Lower lobe of right lung (tissue), 2 donors: ENCODE measurements around the gene NOP16. TPM values are rescaled to one million over a fixed set of nuclear protein-coding genes. Genes with fewer than 3 reads are reported as not detected.

Source experiments
- ATAC-seq, 2 donors: fragments of 200-7000 bp; cut with Tn5 transposase; one replicate each; pipeline ENCODE4 v1.9.1; 2020 to 2022; ENCODE audit warnings: mild to moderate bottlenecking in 2 of 2, moderate library complexity in 2 of 2
- DNase-seq: peaks from one replicate; pipeline ENCODE4 v3.0.0-alpha.2; 2020
- H3K27ac ChIP-seq: fragments of 200-600 bp; one replicate; pipeline ENCODE4 v1.8.0; 2022
- H3K27me3 ChIP-seq: fragments of 200-600 bp; one replicate; pipeline ENCODE4 v1.8.0; 2022; ENCODE audit warnings: low read depth
- H3K36me3 ChIP-seq: fragments of 200-600 bp; one replicate; pipeline ENCODE4 v1.8.0; 2022; ENCODE audit warnings: mild to moderate bottlenecking
- H3K4me1 ChIP-seq: fragments of 200-600 bp; one replicate; pipeline ENCODE4 v1.8.0; 2022
- H3K4me3 ChIP-seq: fragments of 200-600 bp; one replicate; pipeline ENCODE4 v1.8.0; 2022; ENCODE audit warnings: mild to moderate bottlenecking
- H3K9me3 ChIP-seq: fragments of 200-600 bp; one replicate; pipeline ENCODE4 v1.8.0; 2022
- intact Hi-C: fragments of 100-400 bp; cut with DNase I; formaldehyde crosslinking; loops from one replicate; pipeline ENCODE4 v1.11.0; 2022
- total RNA-seq: library from RNA; stranded (reverse); fragmentation: NEBNext Ultra II Directional; extraction: Animal tissue kit (Norgen Biotek cat#: 25700); gene quantifications from one replicate; pipeline ENCODE4 v1.2.1, GENCODE V29; 2021
- TF ChIP-seq, protein P1 (sequence below): fragments of 200-600 bp; IDR thresholded peaks from one replicate; pipeline ENCODE4 v1.8.0; 2022; ENCODE audit warnings: antibody characterized with exemption, mild to moderate bottlenecking
- donor health status: DM: no; HTN: yes; CAD: no; lungs with severe emphysema.

Gene NOP16
- total RNA-seq, 1 donor from 2014 or later: 11.8 TPM

DNA sequence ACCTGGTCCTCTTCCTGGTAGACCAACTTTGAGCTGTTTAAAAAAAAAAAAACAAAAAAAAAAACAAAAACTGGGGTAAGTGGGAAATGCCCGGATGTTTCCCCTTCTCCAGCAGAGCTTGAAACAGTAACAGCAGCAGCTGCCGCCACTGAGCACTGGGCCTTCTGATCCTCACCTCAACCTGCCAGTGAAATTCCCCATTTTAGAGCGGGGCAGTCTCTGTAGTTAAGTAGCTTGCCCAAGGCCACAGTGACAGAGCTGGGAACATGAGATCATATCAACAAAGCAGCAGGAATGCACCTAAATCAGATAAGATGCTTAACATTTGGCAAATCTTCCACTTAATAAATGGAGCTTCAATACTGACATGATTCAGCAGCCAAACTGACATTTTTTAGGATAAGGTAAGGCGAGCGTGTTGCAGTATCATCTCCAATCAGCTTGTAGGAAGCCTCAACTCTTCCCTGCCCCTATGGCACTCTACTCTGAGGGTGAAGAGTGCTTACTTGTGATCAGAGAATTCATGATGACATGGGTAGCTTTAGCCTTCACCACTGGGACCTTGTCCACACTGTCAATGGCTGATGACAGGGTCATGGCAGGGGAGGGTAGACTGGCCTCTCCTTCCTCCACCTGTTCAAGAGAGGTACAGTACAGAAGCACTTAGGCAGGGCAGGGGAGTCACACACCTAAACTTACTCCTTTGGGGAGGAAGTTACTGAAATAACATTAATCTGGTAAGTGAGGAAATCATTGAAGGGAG lies 36.1 kb downstream of the NOP16 start:
- intact Hi-C loops: no loop called here
- Histone ChIP-seq H3K36me3 (peaks cover 100% of the 10 kb centered on the region), H3K27me3 (no peaks in the 10 kb centered on the region), H3K9me3 (no peaks in the 10 kb centered on the region), H3K27ac (no peak overlapping the region), H3K4me3 (no peak overlapping the region), H3K4me1 (peaks cover 3% of the 10 kb centered on the region)
- DNase-seq (no peak), ATAC-seq (no peak)
- TF ChIP-seq, protein P1, sequence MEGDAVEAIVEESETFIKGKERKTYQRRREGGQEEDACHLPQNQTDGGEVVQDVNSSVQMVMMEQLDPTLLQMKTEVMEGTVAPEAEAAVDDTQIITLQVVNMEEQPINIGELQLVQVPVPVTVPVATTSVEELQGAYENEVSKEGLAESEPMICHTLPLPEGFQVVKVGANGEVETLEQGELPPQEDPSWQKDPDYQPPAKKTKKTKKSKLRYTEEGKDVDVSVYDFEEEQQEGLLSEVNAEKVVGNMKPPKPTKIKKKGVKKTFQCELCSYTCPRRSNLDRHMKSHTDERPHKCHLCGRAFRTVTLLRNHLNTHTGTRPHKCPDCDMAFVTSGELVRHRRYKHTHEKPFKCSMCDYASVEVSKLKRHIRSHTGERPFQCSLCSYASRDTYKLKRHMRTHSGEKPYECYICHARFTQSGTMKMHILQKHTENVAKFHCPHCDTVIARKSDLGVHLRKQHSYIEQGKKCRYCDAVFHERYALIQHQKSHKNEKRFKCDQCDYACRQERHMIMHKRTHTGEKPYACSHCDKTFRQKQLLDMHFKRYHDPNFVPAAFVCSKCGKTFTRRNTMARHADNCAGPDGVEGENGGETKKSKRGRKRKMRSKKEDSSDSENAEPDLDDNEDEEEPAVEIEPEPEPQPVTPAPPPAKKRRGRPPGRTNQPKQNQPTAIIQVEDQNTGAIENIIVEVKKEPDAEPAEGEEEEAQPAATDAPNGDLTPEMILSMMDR: no peak

DNA sequence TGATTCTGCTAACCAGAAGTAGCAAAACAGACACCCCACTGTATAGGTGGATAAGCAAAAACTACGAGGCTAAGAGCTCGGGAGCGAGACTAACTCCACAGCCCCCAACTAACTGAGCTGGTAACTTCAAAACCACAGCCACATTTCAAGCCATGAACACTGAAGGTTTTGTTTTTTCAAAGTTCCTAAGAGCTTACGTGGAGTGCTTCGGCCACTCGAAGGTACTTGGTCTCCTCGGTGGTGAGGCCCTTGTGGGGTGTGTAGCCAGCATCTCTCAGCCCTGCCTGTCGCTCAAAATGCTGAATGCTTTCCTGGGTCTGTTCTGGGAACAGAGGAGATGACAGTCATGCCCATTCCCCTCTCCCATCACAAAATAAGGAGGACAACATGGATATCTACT lies 38.0 kb downstream of the NOP16 start:
- Histone ChIP-seq H3K36me3 (peaks cover 100% of the 10 kb centered on the region), H3K4me3 (no peak overlapping the region), H3K9me3 (no peaks in the 10 kb centered on the region), H3K27ac (no peak overlapping the region), H3K27me3 (no peaks in the 10 kb centered on the region), H3K4me1 (peaks cover 3% of the 10 kb centered on the region)
- DNase-seq: peak; percentile 57
- intact Hi-C loops: no loop called here
- TF ChIP-seq, protein P1: no peak
- ATAC-seq: peak; percentile 81 to 91

- no peak overlapping the region for H3K4me3 ChIP-seq
- peaks cover 62% of the 10 kb centered on the region for H3K36me3 ChIP-seq
- H3K27ac ChIP-seq: no peak overlapping the region
- DNase-seq: no peak
- intact Hi-C loops: no loop called here
- TF ChIP-seq, protein P1: no peak
- ATAC-seq: no peak
- H3K4me1 ChIP-seq: no peaks in the 10 kb centered on the region
- H3K27me3 ChIP-seq: no peaks in the 10 kb centered on the region
- no peaks in the 10 kb centered on the region for H3K9me3 ChIP-seq
Measured at GRCh38 chr5:176342766-176343458, 45.5 kb downstream of the NOP16 start.

- intact Hi-C loops: no loop called here
- H3K27me3 ChIP-seq: no peaks in the 10 kb centered on the region
- H3K36me3 ChIP-seq: peaks cover 62% of the 10 kb centered on the region
- H3K4me1 ChIP-seq: no peaks in the 10 kb centered on the region
- ATAC-seq: no peak
- H3K27ac ChIP-seq: no peak overlapping the region
- no peak for DNase-seq
- TF ChIP-seq, protein P1: no peak
- no peaks in the 10 kb centered on the region for H3K9me3 ChIP-seq
- no peak overlapping the region for H3K4me3 ChIP-seq
Measured at GRCh38 chr5:176342158-176342483, 46.3 kb downstream of the NOP16 start.

DNA sequence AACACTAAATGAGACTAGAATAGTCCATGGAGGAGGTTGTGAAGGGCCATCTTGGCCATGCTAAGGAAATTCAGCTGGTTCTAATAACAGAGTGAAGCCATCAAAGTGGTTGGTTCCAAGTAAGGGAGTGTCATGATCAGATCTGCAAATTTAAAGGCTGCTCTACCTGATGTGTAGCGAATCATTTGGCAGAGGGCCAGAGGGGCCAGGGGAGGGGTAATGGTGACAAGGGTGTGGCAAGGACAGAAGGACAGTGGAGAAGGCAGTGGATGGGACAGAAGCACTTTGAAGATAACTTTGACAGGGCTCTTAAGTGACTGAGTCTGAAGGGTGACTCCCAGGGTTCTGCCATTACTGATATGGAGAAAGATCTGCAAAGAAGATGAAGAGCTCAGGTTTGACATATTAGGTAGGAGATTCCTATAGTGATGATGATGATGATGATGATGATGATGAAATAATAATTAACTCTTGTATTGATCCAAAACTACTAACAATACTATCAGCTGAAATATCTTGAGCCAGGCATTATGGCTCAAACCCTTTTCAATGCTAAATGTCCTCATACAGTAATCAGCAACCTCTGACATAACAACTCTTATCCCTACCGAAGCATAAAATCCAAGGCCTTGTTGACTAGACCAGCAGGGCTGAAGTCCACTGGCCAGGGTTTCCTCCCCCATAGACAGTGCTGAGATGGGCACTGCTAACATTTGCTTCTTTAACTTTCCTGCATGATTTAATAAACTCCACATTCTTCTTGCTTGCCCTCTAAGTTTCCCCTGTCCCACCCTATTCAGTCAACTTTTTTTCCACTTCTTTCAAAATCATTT lies 46.9 kb downstream of the NOP16 start:
- TF ChIP-seq, protein P1: no peak
- Histone ChIP-seq H3K36me3 (peaks cover 62% of the 10 kb centered on the region), H3K4me3 (no peak overlapping the region), H3K4me1 (no peaks in the 10 kb centered on the region), H3K9me3 (no peaks in the 10 kb centered on the region), H3K27ac (no peak overlapping the region), H3K27me3 (no peaks in the 10 kb centered on the region)
- no peak for ATAC-seq
- no peak for DNase-seq
- intact Hi-C loops: no loop called here
